SU-DHL-6 (cell line): ENCODE data around the gene BRD1.

Source experiments
- EZH2phosphoT487 ChIP-seq: fragments of 200-600 bp; sonication (generic), shearing (Covaris generic); conservative IDR thresholded peaks from 2 replicates; pipeline ENCODE4 v1.6.1; 2018; ENCODE audit warnings: mild to moderate bottlenecking, antibody characterized with exemption, low read length, moderate library complexity, mixed read lengths
- TF ChIP-seq, protein P1 (sequence below): fragments of 200-600 bp; sonication (generic); IDR thresholded peaks from one replicate; pipeline ENCODE4 v1.5.1; 2017; ENCODE audit warnings: antibody characterized with exemption, mild to moderate bottlenecking, low read length, moderate library complexity; ENCODE audit not compliant: insufficient read depth, poor library complexity, severe bottlenecking

DNA sequence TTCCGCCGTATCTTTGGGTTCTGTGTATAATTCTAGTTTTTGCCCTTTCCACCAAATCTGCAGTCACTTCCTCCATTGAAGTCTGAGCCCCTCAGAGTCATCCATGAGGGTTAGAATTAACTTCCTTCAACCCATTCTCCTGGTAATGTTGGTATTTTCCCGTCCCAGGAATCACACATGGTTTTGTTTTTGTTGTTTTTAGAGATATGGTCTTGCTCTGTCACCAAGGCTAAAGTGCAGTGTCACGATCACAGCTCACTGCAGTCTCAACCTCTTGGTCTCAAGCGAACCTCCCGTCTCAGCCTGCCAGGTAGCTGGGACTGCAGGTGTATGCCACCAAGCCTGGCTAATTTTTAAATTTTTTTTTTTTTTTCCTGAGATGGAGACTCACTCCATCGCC is 44.7 kb upstream of the BRD1 start:
- TF ChIP-seq, protein P1, sequence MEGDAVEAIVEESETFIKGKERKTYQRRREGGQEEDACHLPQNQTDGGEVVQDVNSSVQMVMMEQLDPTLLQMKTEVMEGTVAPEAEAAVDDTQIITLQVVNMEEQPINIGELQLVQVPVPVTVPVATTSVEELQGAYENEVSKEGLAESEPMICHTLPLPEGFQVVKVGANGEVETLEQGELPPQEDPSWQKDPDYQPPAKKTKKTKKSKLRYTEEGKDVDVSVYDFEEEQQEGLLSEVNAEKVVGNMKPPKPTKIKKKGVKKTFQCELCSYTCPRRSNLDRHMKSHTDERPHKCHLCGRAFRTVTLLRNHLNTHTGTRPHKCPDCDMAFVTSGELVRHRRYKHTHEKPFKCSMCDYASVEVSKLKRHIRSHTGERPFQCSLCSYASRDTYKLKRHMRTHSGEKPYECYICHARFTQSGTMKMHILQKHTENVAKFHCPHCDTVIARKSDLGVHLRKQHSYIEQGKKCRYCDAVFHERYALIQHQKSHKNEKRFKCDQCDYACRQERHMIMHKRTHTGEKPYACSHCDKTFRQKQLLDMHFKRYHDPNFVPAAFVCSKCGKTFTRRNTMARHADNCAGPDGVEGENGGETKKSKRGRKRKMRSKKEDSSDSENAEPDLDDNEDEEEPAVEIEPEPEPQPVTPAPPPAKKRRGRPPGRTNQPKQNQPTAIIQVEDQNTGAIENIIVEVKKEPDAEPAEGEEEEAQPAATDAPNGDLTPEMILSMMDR: no peak
- no peak for TF ChIP-seq EZH2phosphoT487
